WTC11 (cell line): ENCODE data around the gene DHRS4L2.

Experiments used
- NR1H2 ChIP-seq: sonication (generic); formaldehyde crosslinking; IDR thresholded peaks from 2 replicates; pipeline ENCODE4 v1.9.0; 2021; ENCODE audit warnings: mild to moderate bottlenecking, moderate library complexity, missing genetic modification reagents
- NR3C1 ChIP-seq: sonication (generic); formaldehyde crosslinking; conservative IDR thresholded peaks from 2 replicates; pipeline ENCODE4 v1.8.1; 2023; ENCODE audit warnings: low read depth, mild to moderate bottlenecking, missing genetic modification reagents
- TEAD4 ChIP-seq: sonication (generic); formaldehyde crosslinking; IDR thresholded peaks from 2 replicates; pipeline ENCODE4 v1.8.0; 2022; ENCODE audit warnings: mild to moderate bottlenecking, missing genetic modification reagents
- TF ChIP-seq, protein P1 (sequence below): sonication (generic); formaldehyde crosslinking; conservative IDR thresholded peaks from 2 replicates; pipeline ENCODE4 v1.8.1; 2022; ENCODE audit warnings: mild to moderate bottlenecking, missing genetic modification reagents
- TF ChIP-seq, protein P2 (sequence below): sonication (generic); formaldehyde crosslinking; IDR thresholded peaks from 2 replicates; pipeline ENCODE4 v1.8.1; 2023; ENCODE audit warnings: mild to moderate bottlenecking, missing genetic modification reagents
- TF ChIP-seq, protein P3 (sequence below): fragments of 200-600 bp; IDR thresholded peaks from 2 replicates; pipeline ENCODE4 v1.8.0; 2022; ENCODE audit warnings: antibody characterized with exemption
- TF ChIP-seq, protein P4 (sequence below): sonication (generic); formaldehyde crosslinking; IDR thresholded peaks from 2 replicates; pipeline ENCODE4 v1.8.0; 2023; ENCODE audit warnings: missing genetic modification reagents
- TF ChIP-seq, protein P5 (sequence below): sonication (generic); formaldehyde crosslinking; IDR thresholded peaks from 2 replicates; pipeline ENCODE4 v1.8.0; 2022; ENCODE audit warnings: mild to moderate bottlenecking, missing genetic modification reagents
- TF ChIP-seq, protein P6 (sequence below): fragments of 250-450 bp; sonication (Bioruptor Pico); IDR thresholded peaks from 2 replicates; pipeline ENCODE4 v2.1.2; 2022; ENCODE audit warnings: mild to moderate bottlenecking, moderate library complexity

DNA sequence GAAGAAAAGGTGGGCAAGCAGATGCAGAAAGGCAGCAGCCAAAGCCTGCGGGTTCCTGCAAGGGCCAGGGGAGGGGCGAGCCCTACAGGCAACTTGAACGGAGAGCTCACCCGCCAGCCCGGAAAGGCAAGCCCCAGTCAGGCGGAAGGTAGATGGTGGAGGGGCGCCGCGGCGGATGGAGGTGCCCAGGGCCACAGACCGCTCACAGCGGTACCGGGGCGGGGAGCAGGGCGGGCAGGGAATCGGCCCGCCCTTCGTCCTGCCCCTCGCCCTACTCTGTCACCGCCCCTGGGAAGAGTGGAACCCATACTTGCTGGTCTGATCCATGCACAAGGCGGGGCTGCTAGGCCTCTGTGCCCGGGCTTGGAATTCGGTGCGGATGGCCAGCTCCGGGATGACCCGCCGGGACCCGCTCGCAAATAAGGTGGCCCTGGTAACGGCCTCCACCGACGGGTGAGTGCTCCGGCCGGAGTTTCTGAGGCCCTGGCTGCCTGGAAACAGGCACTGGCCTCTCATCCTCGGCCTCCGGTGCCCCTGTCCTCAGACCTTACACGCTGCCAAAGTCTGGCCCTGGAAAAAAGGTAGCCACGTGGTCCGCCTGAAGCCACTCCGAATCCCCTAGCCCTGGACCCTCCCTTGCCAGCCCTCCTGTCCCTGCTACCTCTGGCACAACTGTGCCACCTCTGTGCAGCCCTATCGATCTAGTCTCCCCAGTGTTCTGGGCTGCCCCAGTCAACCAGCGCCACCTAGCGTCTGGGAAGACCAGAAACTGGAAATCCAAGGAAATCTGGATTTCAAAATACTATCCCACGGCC is 35.1 kb upstream of the DHRS4L2 start, which contains the start of gene DHRS4:
- TF ChIP-seq, protein P1, sequence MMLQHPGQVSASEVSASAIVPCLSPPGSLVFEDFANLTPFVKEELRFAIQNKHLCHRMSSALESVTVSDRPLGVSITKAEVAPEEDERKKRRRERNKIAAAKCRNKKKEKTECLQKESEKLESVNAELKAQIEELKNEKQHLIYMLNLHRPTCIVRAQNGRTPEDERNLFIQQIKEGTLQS = no peak
- TF ChIP-seq, protein P2, sequence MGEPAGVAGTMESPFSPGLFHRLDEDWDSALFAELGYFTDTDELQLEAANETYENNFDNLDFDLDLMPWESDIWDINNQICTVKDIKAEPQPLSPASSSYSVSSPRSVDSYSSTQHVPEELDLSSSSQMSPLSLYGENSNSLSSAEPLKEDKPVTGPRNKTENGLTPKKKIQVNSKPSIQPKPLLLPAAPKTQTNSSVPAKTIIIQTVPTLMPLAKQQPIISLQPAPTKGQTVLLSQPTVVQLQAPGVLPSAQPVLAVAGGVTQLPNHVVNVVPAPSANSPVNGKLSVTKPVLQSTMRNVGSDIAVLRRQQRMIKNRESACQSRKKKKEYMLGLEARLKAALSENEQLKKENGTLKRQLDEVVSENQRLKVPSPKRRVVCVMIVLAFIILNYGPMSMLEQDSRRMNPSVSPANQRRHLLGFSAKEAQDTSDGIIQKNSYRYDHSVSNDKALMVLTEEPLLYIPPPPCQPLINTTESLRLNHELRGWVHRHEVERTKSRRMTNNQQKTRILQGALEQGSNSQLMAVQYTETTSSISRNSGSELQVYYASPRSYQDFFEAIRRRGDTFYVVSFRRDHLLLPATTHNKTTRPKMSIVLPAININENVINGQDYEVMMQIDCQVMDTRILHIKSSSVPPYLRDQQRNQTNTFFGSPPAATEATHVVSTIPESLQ (CRISPR knock-in tag) = no peak
- TF ChIP-seq, protein P3, sequence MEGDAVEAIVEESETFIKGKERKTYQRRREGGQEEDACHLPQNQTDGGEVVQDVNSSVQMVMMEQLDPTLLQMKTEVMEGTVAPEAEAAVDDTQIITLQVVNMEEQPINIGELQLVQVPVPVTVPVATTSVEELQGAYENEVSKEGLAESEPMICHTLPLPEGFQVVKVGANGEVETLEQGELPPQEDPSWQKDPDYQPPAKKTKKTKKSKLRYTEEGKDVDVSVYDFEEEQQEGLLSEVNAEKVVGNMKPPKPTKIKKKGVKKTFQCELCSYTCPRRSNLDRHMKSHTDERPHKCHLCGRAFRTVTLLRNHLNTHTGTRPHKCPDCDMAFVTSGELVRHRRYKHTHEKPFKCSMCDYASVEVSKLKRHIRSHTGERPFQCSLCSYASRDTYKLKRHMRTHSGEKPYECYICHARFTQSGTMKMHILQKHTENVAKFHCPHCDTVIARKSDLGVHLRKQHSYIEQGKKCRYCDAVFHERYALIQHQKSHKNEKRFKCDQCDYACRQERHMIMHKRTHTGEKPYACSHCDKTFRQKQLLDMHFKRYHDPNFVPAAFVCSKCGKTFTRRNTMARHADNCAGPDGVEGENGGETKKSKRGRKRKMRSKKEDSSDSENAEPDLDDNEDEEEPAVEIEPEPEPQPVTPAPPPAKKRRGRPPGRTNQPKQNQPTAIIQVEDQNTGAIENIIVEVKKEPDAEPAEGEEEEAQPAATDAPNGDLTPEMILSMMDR = peak; percentile 84
- TF ChIP-seq, protein P4, sequence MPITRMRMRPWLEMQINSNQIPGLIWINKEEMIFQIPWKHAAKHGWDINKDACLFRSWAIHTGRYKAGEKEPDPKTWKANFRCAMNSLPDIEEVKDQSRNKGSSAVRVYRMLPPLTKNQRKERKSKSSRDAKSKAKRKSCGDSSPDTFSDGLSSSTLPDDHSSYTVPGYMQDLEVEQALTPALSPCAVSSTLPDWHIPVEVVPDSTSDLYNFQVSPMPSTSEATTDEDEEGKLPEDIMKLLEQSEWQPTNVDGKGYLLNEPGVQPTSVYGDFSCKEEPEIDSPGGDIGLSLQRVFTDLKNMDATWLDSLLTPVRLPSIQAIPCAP (CRISPR knock-in tag) = no peak
- TF ChIP-seq, protein P5, sequence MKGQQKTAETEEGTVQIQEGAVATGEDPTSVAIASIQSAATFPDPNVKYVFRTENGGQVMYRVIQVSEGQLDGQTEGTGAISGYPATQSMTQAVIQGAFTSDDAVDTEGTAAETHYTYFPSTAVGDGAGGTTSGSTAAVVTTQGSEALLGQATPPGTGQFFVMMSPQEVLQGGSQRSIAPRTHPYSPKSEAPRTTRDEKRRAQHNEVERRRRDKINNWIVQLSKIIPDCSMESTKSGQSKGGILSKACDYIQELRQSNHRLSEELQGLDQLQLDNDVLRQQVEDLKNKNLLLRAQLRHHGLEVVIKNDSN (CRISPR knock-in tag) = no peak
- TF ChIP-seq TEAD4 (CRISPR knock-in tag) = no peak
- TF ChIP-seq, protein P6, sequence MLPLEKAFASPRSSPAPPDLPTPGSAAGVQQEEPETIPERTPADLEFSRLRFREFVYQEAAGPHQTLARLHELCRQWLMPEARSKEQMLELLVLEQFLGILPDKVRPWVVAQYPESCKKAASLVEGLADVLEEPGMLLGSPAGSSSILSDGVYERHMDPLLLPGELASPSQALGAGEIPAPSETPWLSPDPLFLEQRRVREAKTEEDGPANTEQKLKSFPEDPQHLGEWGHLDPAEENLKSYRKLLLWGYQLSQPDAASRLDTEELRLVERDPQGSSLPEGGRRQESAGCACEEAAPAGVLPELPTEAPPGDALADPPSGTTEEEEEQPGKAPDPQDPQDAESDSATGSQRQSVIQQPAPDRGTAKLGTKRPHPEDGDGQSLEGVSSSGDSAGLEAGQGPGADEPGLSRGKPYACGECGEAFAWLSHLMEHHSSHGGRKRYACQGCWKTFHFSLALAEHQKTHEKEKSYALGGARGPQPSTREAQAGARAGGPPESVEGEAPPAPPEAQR (CRISPR knock-in tag) = no peak
- TF ChIP-seq NR1H2 = no peak
- no peak for TF ChIP-seq NR3C1 (CRISPR knock-in tag)
